Upper lobe of left lung (tissue), 4 donors: Measurements from ENCODE around the gene PHF20.

Experiments used
- EP300 ChIP-seq, 4 donors: sonication (generic); formaldehyde crosslinking; IDR thresholded peaks; one replicate each; pipeline ENCODE4 v1.5.1; 2017; ENCODE audit warnings: antibody characterized with exemption in 4 of 4, control low read depth in 2 of 4
- POLR2A ChIP-seq, 4 donors: fragments of 450-650 bp; IDR thresholded peaks; one replicate each; pipeline ENCODE4 v1.5.1; 2016 to 2017; ENCODE audit warnings: antibody characterized with exemption in 4 of 4, mild to moderate bottlenecking in 2 of 4
- POLR2AphosphoS5 ChIP-seq, 2 donors: sonication (generic); formaldehyde crosslinking; IDR thresholded peaks; one replicate each; pipeline ENCODE4 v1.5.1; 2017; ENCODE audit warnings: antibody characterized with exemption in 2 of 2
- TF ChIP-seq, protein P1 (sequence below), 6 experiments: fragments of 450-650 bp in 4 of 6; fragments of 200-600 bp in 2 of 6; sonication (generic) in 2 of 6; IDR thresholded peaks; one replicate each; pipeline ENCODE4 v1.5.1; 2016 to 2019; ENCODE audit warnings: antibody characterized with exemption in 6 of 6

- TF ChIP-seq POLR2A (IDR thresholded peaks at IDR 0.05) (no peak), EP300 (IDR thresholded peaks at IDR 0.05) (no peak), POLR2AphosphoS5 (IDR thresholded peaks at IDR 0.05) (no peak)
- TF ChIP-seq, protein P1, sequence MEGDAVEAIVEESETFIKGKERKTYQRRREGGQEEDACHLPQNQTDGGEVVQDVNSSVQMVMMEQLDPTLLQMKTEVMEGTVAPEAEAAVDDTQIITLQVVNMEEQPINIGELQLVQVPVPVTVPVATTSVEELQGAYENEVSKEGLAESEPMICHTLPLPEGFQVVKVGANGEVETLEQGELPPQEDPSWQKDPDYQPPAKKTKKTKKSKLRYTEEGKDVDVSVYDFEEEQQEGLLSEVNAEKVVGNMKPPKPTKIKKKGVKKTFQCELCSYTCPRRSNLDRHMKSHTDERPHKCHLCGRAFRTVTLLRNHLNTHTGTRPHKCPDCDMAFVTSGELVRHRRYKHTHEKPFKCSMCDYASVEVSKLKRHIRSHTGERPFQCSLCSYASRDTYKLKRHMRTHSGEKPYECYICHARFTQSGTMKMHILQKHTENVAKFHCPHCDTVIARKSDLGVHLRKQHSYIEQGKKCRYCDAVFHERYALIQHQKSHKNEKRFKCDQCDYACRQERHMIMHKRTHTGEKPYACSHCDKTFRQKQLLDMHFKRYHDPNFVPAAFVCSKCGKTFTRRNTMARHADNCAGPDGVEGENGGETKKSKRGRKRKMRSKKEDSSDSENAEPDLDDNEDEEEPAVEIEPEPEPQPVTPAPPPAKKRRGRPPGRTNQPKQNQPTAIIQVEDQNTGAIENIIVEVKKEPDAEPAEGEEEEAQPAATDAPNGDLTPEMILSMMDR (IDR thresholded peaks at IDR 0.05) = no peak
Measured at GRCh38 chr20:35910254-35910653, 138.4 kb downstream of the PHF20 start.
